Measurements from ENCODE around the gene SELENOI.

DNA sequence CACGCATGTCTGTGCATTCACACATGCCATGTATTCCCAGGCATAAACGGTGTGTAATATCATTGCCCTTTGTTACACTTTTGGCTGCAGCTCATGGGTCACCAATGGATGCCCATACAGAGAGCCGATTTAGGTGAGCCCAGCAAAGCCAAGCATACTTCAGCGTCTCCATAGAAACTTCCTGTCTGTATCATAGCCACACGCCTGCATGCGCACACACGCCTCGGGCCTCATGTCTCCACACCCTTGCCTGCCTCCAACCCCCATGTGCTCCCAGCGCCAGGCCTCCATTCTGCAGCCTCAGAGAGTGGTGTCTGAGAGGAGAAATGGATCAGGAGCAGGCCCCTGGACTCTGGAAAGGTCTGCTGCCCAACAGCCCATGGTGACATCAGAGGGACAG is 33.5 kb upstream of the SELENOI start:
- TF ChIP-seq, protein P1, sequence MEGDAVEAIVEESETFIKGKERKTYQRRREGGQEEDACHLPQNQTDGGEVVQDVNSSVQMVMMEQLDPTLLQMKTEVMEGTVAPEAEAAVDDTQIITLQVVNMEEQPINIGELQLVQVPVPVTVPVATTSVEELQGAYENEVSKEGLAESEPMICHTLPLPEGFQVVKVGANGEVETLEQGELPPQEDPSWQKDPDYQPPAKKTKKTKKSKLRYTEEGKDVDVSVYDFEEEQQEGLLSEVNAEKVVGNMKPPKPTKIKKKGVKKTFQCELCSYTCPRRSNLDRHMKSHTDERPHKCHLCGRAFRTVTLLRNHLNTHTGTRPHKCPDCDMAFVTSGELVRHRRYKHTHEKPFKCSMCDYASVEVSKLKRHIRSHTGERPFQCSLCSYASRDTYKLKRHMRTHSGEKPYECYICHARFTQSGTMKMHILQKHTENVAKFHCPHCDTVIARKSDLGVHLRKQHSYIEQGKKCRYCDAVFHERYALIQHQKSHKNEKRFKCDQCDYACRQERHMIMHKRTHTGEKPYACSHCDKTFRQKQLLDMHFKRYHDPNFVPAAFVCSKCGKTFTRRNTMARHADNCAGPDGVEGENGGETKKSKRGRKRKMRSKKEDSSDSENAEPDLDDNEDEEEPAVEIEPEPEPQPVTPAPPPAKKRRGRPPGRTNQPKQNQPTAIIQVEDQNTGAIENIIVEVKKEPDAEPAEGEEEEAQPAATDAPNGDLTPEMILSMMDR (IDR thresholded peaks at IDR 0.05): no peak
- TF ChIP-seq EZH2phosphoT487 (IDR thresholded peaks at IDR 0.05): no peak
